Common myeloid progenitor, CD34-positive (primary cell): ENCODE measurements around the gene GNAI2.

Experiments used
- CTCF ChIA-PET: fragments of 350-600 bp; sonication (Branson Sonifier 250); formaldehyde crosslinking; loops from one replicate; lab custom pipeline; 2021; ENCODE audit warnings: antibody characterized with exemption; lab: Charles Lee
- POLR2A ChIA-PET: fragments of 350-600 bp; sonication (Branson Sonifier 250); formaldehyde crosslinking; loops from one replicate; lab custom pipeline; 2021; ENCODE audit warnings: antibody characterized with exemption; lab: Charles Lee
- DNase-seq, 3 donors: peaks; one replicate each; pipeline versions ENCODE4 v3.0.0 to v3.0.0-alpha.2; 2013
- H3K27ac ChIP-seq, 2 experiments: 1 replicate in 1 of 2; 2 replicates in 1 of 2; pipeline ENCODE4 v1.7.0; 2013; ENCODE audit warnings: inconsistent platforms in 2 of 2, low read length in 2 of 2, mild to moderate bottlenecking in 2 of 2, low read depth in 1 of 2, moderate library complexity in 1 of 2; ENCODE audit not compliant: severe bottlenecking in 2 of 2, insufficient read depth in 1 of 2, poor library complexity in 1 of 2
- H3K27me3 ChIP-seq, 5 experiments: replicated peaks in 2 of 5; 1 replicate in 3 of 5; 2 replicates in 2 of 5; pipeline versions ENCODE4 v1.6.1 to v1.7.0; 2013; ENCODE audit warnings: low read length in 4 of 5, mild to moderate bottlenecking in 2 of 5, moderate library complexity in 2 of 5, inconsistent platforms in 1 of 5; ENCODE audit not compliant: insufficient read depth in 5 of 5, control insufficient read depth in 4 of 5
- H3K36me3 ChIP-seq, 4 experiments: 1 replicate in 2 of 4; 2 replicates in 2 of 4; pipeline versions ENCODE4 v1.6.1 to v1.7.0; 2013; ENCODE audit warnings: low read length in 3 of 4, control low read depth in 1 of 4, mild to moderate bottlenecking in 1 of 4; ENCODE audit not compliant: control insufficient read depth in 4 of 4, insufficient read depth in 4 of 4
- H3K4me1 ChIP-seq, 4 experiments: 1 replicate in 3 of 4; 2 replicates in 1 of 4; pipeline versions ENCODE4 v1.6.1 to v1.7.1; 2013; ENCODE audit warnings: low read length in 3 of 4, mild to moderate bottlenecking in 3 of 4, control low read depth in 1 of 4, inconsistent platforms in 1 of 4, moderate library complexity in 1 of 4; ENCODE audit not compliant: control insufficient read depth in 4 of 4, insufficient read depth in 4 of 4; ENCODE audit errors: control extremely low read depth in 1 of 4
- H3K4me3 ChIP-seq, 7 experiments: 1 replicate in 4 of 7; 2 replicates in 3 of 7; pipeline versions ENCODE4 v1.5.1 to v1.7.0; 2013; ENCODE audit warnings: mild to moderate bottlenecking in 7 of 7, low read length in 6 of 7, moderate library complexity in 6 of 7, inconsistent platforms in 2 of 7, low read depth in 2 of 7, control low read depth in 1 of 7; ENCODE audit not compliant: insufficient read depth in 4 of 7, control insufficient read depth in 1 of 7; ENCODE audit errors: extremely low read depth in 1 of 7
- H3K9me3 ChIP-seq, 5 experiments: 1 replicate in 4 of 5; 2 replicates in 1 of 5; pipeline versions ENCODE4 v1.6.1 to v1.7.1; 2013; ENCODE audit warnings: low read length in 4 of 5, mild to moderate bottlenecking in 2 of 5, inconsistent platforms in 1 of 5, low read depth in 1 of 5, moderate library complexity in 1 of 5; ENCODE audit not compliant: control insufficient read depth in 4 of 5, insufficient read depth in 2 of 5; ENCODE audit errors: control extremely low read depth in 1 of 5
- WGBS: methylation state at CpG from one replicate; pipeline ENCODE4 v1.1.5; 2013; ENCODE audit not compliant: insufficient coverage; 5-methylcytosine and 5-hydroxymethylcytosine counted together

GNAI2 gene

DNA sequence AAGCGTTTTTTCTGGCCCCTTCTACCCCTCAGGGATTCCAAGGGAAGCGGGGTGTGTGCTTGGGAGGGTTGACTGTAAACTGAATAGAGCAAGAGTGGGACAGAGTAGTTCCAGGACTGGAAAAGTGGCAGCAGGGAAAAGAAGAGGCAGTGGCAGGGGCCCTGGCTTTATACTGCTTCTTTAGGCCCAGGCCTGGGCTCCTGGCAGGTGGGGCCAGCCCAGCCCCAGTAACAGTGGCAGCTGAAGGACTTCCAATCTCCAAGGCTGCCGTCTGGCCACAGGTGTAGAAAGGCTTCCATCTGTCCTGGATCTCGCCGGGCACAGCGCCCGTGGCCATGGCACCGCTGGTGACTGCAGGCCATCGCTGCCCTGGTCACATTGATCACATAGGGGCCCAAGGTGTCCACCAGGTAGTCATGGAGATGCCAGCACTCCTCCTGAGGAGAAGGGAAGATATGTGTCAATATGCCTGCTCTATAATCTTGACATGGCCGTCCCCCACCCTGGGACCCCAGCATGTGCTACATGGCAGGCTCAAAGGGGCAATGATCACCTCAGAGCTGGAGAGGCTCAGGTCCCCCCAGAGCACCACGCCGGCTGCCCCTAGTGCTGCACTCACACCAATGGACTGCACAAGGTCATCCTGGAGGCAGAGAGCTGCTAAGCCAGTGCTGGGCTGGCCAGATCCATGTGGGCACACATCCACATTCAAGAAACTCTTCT lies 57.2 kb downstream of the GNAI2 start:
- H3K4me3 ChIP-seq: peak overlapping the region in 3 of 7 experiments; percentile 84 to 94 (median 92)
- WGBS: 98% methylated on average over 10 of the region's 12 CpGs
- peaks cover 5 to 36% (median 31%) of the 10 kb centered on the region in 4 experiments for H3K4me1 ChIP-seq
- ChIA-PET CTCF (interaction anchor here (1.1 kb wide), 1 partner anchor 14 kb away, joined by 3 read pairs; no protein-coding TSS in a partner anchor), POLR2A (interaction anchor here (0.6 kb wide), 1 partner anchor 28 kb away, joined by 3 read pairs; no protein-coding TSS in a partner anchor)
- no peaks in the 10 kb centered on the region for H3K9me3 ChIP-seq
- H3K27me3 ChIP-seq: no peaks in the 10 kb centered on the region
- no peak for DNase-seq
- peak overlapping the region; percentile 42 to 77 for H3K27ac ChIP-seq
- peaks cover 2 to 47% (median 27%) of the 10 kb centered on the region in 4 experiments for H3K36me3 ChIP-seq

DNA sequence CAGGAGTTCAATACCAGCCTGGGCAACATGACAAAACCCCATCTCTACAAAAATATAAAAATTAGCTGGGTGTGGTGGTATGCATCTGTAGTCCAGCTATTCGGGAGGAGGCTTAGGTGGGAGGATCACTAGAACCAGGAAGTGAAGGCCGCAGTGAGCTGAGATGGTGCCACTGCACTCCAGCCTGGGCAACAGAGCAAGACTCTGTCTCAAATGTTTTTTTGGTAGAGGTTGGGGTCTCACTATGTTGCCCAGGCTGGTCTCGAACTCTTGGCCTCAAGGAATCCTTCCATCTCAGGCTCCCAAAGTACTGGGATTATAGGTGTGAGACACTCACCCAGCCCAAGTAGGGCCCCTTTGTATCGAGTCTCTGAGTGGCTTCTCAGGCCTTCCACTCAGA lies 58.1 kb downstream of the GNAI2 start:
- no peak overlapping the region for H3K4me3 ChIP-seq
- DNase-seq: no peak
- ChIA-PET POLR2A (no interaction called here), CTCF (interaction anchor here (0.7 to 1.1 kb wide), 2 partner anchors 15 to 25 kb away, joined by 3 read pairs; no protein-coding TSS in a partner anchor)
- H3K27me3 ChIP-seq: no peaks in the 10 kb centered on the region
- H3K4me1 ChIP-seq: peaks cover 5 to 44% (median 40%) of the 10 kb centered on the region in 4 experiments
- peaks cover 0 to 38% (median 18%) of the 10 kb centered on the region in 4 experiments for H3K36me3 ChIP-seq
- no peak overlapping the region for H3K27ac ChIP-seq
- H3K9me3 ChIP-seq: no peaks in the 10 kb centered on the region
- 100% methylated on average over 2 of the region's 4 CpGs for WGBS

DNA sequence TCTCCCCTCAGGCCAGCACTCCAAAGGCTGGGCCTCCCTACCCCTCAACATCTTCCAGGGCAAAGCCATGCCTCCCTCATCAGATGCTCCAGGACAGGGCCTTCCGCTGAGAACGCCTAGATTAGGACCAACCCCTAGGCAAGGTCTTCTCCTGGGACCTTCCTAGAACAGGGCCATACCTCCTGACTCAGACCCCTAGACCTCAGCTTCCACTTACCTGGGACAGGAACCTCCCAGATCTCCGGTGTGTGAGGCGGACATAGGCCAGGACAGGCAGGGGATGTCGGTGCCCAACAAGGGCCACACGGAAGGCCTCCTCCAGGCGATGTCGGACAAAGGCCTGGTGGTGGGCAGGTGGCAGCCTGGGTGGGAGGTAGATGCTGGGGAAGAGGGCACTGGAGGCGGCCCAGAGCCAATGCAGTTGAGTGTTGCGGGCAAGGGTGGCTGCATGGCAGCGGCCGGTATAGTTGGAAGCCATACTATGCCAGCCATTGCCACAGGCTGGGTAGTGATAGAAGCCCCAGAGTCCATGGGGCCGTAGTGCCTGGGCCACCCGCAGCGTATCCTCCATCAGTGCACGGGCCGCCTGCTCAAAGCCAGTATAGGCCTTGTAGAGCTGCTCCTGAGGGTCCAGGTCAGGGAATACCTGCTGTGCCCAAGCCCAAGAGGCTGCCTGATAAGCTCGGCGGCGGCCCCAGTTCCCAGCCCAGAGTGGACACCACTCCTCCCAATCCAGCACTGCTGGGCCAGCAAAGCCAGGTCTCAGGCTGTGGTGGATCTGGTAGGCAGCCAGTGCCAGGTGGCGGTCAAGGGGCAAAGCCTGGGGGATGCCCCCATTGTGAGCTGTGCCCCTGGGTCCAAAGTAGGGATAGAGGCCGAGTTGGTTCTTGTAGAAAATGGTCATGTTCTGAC lies 58.7 kb downstream of the GNAI2 start:
- DNase-seq: no peak
- Histone ChIP-seq H3K27ac (no peak overlapping the region), H3K4me1 (peaks cover 5 to 47% (median 43%) of the 10 kb centered on the region in 4 experiments), H3K4me3 (no peak overlapping the region), H3K9me3 (no peaks in the 10 kb centered on the region), H3K36me3 (peaks cover 0 to 32% (median 12%) of the 10 kb centered on the region in 4 experiments), H3K27me3 (no peaks in the 10 kb centered on the region)
- WGBS: 100% methylated on average over 16 of the region's 22 CpGs
- ChIA-PET POLR2A (interaction anchor here (0.6 kb wide), 2 partner anchors 45 to 53 kb away, joined by 3 to 4 read pairs; no protein-coding TSS in a partner anchor), CTCF (interaction anchor here (0.5 to 5.5 kb wide), 5 partner anchors 15 to 51 kb away, joined by 3 to 26 read pairs (median 4); no protein-coding TSS in a partner anchor)

DNA sequence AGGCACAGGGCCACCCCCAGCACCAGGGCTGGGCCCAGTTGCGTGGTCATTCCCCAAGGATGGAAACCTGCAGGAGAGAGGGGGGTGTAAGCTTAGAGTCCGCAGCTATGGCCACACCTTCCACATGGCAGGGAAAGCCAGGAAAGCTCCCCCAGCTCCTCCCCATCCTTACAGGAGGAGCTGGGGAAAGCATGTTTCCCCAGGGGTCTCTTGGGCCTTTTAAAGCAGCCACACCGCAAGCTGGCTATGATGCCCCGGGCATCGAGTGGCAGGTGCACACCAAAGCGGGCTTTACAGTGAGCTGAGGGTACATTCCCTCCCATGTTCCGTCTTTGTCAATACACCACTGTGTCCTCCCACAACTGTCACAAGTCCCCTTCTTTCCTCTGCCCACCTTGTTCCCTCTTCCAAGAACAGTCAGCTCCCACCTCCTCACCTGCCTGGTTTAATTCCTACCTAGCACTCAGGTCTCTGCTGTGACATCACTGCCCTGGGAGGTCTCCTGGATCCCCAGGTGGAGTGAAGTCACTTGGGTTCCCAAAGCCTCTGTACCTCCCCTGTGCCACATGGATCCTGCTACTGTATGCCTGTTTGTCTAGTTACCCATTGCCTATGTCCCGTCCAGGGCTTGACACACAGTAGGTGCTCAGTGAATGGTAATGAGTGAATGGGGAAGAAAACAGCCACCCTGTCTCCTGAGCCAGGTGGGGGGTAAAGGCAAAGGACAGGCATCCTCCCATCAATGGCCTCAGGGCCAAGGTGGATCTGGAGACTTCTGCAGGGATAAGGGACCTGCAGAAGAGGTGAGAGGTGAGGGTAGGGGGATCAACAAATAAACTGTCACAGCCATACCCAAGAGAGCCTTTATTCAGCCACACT lies 59.8 kb downstream of the GNAI2 start:
- no peaks in the 10 kb centered on the region for H3K9me3 ChIP-seq
- H3K4me1 ChIP-seq: peaks cover 10 to 51% (median 49%) of the 10 kb centered on the region in 4 experiments
- ChIA-PET POLR2A (interaction anchor here (0.6 kb wide), 1 partner anchor 44 kb away, joined by 4 read pairs; no protein-coding TSS in a partner anchor), CTCF (interaction anchor here (0.9 to 5.5 kb wide), 3 partner anchors 21 to 28 kb away, joined by 4 to 46 read pairs (median 26); partner anchors contain the start of gene HYAL2)
- DNase-seq: no peak
- H3K4me3 ChIP-seq: no peak overlapping the region
- no peak overlapping the region for H3K27ac ChIP-seq
- H3K36me3 ChIP-seq: peaks cover 0 to 22% (median 9%) of the 10 kb centered on the region in 4 experiments
- WGBS: 100% methylated on average over 6 of the region's 8 CpGs
- no peaks in the 10 kb centered on the region for H3K27me3 ChIP-seq

DNA sequence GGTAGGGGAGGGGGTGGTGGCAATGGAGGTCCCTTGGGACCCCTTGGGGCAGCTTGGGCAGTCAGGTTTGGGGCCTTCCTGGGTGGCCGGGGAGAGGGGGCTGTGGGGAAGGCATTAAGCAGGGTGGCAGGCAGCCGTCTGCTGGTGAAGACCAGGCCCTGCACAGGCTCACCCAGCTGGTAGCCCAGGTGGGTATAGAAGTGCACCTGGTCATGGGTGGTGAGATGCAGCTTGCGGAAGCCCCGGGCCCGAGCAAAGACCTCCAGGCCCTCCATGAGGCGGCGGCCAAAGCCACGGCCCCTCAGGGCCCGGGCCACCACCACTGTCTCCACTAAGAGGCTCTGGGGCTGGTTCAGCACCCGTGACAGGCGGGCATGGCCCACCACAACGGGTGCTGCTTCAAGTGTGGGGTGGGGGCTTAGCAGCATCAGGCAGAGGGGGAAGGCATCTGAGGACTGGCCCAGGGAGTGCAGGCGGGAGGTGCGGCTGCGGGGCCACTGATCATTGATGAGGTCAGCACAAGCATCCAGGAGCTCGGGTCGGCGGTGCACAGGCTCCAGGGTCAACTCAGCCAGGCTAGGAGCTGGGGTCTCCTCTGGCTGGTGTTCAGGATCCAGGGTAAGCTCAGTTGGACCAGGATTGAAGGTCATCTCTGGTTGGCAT lies 60.8 kb downstream of the GNAI2 start:
- CTCF ChIA-PET: interaction anchor here (0.6 to 5.5 kb wide), 8 partner anchors 8 to 72 kb away, joined by 3 to 46 read pairs (median 4); partner anchors contain the start of gene HYAL2
- POLR2A ChIA-PET: interaction anchor here (0.7 kb wide), 1 partner anchor 92 kb away, joined by 3 read pairs; no protein-coding TSS in a partner anchor
- H3K36me3 ChIP-seq: peaks cover 0 to 22% (median 9%) of the 10 kb centered on the region in 4 experiments
- DNase-seq: no peak
- no peak overlapping the region for H3K27ac ChIP-seq
- no peak overlapping the region for H3K4me3 ChIP-seq
- 99% methylated on average over 17 of the region's 18 CpGs for WGBS
- no peaks in the 10 kb centered on the region for H3K27me3 ChIP-seq
- peaks cover 7 to 40% (median 39%) of the 10 kb centered on the region in 4 experiments for H3K4me1 ChIP-seq
- H3K9me3 ChIP-seq: no peaks in the 10 kb centered on the region
